Tibial nerve (tissue), 4 donors: ENCODE measurements around the gene STARD13.

ENCODE experiments used
- EP300 ChIP-seq, 2 donors: sonication (generic); formaldehyde crosslinking; IDR thresholded peaks; one replicate each; pipeline ENCODE4 v1.6.1; 2017; ENCODE audit warnings: antibody characterized with exemption in 2 of 2, mild to moderate bottlenecking in 1 of 2
- POLR2A ChIP-seq, 2 donors: fragments of 450-650 bp; IDR thresholded peaks; one replicate each; pipeline ENCODE4 v1.6.1; 2017; ENCODE audit warnings: antibody characterized with exemption in 2 of 2, mild to moderate bottlenecking in 2 of 2, moderate library complexity in 2 of 2
- TF ChIP-seq, protein P1 (sequence below), 5 experiments: fragments of 200-600 bp in 3 of 5; fragments of 450-650 bp in 2 of 5; sonication (generic) in 3 of 5; IDR thresholded peaks; one replicate each; pipeline ENCODE4 v1.5.1; 2016 to 2019; ENCODE audit warnings: antibody characterized with exemption in 5 of 5, mild to moderate bottlenecking in 3 of 5, moderate library complexity in 2 of 5

DNA sequence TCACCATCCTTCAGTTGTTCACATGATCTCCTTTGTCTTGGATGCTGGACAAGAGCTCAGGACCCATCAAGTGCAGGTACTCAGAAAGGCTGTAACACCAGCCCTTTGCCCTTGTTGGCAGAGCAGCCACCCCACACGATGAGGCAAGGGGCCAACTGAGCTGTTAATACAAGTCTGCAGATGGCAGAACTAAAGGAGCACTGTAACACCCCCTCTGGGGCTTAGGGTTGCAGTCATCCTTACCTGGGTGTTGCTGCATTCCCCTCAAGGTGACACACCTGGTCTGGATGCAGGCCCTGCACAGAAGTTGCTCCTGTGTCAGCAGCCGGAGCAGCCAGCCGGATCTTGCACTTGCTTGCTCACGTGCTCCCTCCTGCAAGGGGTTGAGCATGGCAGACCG, 52.0 kb downstream of the STARD13 start:
- TF ChIP-seq POLR2A (IDR thresholded peaks at IDR 0.05) (no peak), EP300 (IDR thresholded peaks at IDR 0.05) (no peak)
- TF ChIP-seq, protein P1, sequence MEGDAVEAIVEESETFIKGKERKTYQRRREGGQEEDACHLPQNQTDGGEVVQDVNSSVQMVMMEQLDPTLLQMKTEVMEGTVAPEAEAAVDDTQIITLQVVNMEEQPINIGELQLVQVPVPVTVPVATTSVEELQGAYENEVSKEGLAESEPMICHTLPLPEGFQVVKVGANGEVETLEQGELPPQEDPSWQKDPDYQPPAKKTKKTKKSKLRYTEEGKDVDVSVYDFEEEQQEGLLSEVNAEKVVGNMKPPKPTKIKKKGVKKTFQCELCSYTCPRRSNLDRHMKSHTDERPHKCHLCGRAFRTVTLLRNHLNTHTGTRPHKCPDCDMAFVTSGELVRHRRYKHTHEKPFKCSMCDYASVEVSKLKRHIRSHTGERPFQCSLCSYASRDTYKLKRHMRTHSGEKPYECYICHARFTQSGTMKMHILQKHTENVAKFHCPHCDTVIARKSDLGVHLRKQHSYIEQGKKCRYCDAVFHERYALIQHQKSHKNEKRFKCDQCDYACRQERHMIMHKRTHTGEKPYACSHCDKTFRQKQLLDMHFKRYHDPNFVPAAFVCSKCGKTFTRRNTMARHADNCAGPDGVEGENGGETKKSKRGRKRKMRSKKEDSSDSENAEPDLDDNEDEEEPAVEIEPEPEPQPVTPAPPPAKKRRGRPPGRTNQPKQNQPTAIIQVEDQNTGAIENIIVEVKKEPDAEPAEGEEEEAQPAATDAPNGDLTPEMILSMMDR (IDR thresholded peaks at IDR 0.05), result no peak
